ENCODE data around the gene SULT1E1. TPM values are rescaled to one million over a fixed set of nuclear protein-coding genes. Genes with fewer than 3 reads are reported as not detected.

The SULT1E1 gene
- total RNA-seq, 1 donor from 2014 or later: 1.4 TPM

GRCh38 chr4:69894186-69894585 lies 34.2 kb upstream of the SULT1E1 start:
- no peaks in the 10 kb centered on the region for H3K36me3 Mint-ChIP-seq (ENCODE audit: low read depth)
- no peaks in the 10 kb centered on the region for H3K9me3 Mint-ChIP-seq (ENCODE audit: low read depth)
- no peaks in the 10 kb centered on the region for H3K4me1 Mint-ChIP-seq (ENCODE audit: low read depth)
- no peak for DNase-seq (ENCODE audit: low spot score)
- peaks cover 37% of the 10 kb centered on the region for H3K27me3 Mint-ChIP-seq (ENCODE audit: low read depth)
- H3K4me3 Mint-ChIP-seq (ENCODE audit: unreplicated experiment): no peak overlapping the region
- TF ChIP-seq CTCF (IDR thresholded peaks at IDR 0.05): no peak
- no peak overlapping the region for H3K27ac Mint-ChIP-seq (ENCODE audit: unreplicated experiment)

- Mint-ChIP-seq H3K36me3 (ENCODE audit: low read depth) (no peaks in the 10 kb centered on the region), H3K27ac (ENCODE audit: unreplicated experiment) (no peak overlapping the region)
- DNase-seq (ENCODE audit: low spot score): no peak
These were observed 28.4 kb upstream of the SULT1E1 start for GRCh38 chr4:69888336-69888735.

DNA sequence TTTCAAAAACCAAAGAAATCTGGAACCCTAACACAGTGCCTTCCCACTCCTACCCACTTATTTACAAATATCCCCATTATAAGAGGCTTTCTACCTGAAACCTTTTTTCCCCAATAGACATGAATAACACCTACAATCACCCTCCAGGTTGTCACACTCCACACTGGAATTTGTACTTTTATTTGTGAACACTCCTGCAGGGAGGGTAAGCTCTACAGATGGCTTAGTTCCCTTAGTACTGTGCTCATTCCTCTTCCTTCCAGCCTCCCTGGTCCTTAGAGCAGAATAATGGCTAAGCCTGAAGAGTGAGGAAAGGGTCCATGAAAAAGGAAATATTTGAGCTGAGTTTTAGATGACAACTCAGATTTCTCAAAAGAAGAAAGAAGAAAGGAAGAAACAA lies 22.2 kb upstream of the SULT1E1 start:
- DNase-seq (ENCODE audit: low spot score): no peak
- Mint-ChIP-seq H3K4me1 (ENCODE audit: low read depth) (no peaks in the 10 kb centered on the region), H3K36me3 (ENCODE audit: low read depth) (no peaks in the 10 kb centered on the region), H3K9me3 (ENCODE audit: low read depth) (no peaks in the 10 kb centered on the region), H3K27ac (ENCODE audit: unreplicated experiment) (no peak overlapping the region), H3K4me3 (ENCODE audit: unreplicated experiment) (no peak overlapping the region), H3K27me3 (ENCODE audit: low read depth) (peaks cover 12% of the 10 kb centered on the region)
- TF ChIP-seq CTCF (IDR thresholded peaks at IDR 0.05): no peak

More at GRCh38 chr4:69888336-69888735, 28.4 kb upstream of the SULT1E1 start:
- no peaks in the 10 kb centered on the region for H3K9me3 Mint-ChIP-seq (ENCODE audit: low read depth)
- no peak overlapping the region for H3K4me3 Mint-ChIP-seq (ENCODE audit: unreplicated experiment)
- H3K4me1 Mint-ChIP-seq (ENCODE audit: low read depth): no peaks in the 10 kb centered on the region
- no peak for TF ChIP-seq CTCF (IDR thresholded peaks at IDR 0.05)
- peaks cover 12% of the 10 kb centered on the region for H3K27me3 Mint-ChIP-seq (ENCODE audit: low read depth)

GRCh38 chr4:69881173-69881773 lies 21.3 kb upstream of the SULT1E1 start:
- H3K27me3 Mint-ChIP-seq (ENCODE audit: low read depth): peaks cover 12% of the 10 kb centered on the region
- H3K9me3 Mint-ChIP-seq (ENCODE audit: low read depth): no peaks in the 10 kb centered on the region
- no peak for DNase-seq (ENCODE audit: low spot score)
- no peak overlapping the region for H3K27ac Mint-ChIP-seq (ENCODE audit: unreplicated experiment)
- no peak overlapping the region for H3K4me3 Mint-ChIP-seq (ENCODE audit: unreplicated experiment)
- no peaks in the 10 kb centered on the region for H3K4me1 Mint-ChIP-seq (ENCODE audit: low read depth)
- no peaks in the 10 kb centered on the region for H3K36me3 Mint-ChIP-seq (ENCODE audit: low read depth)
- TF ChIP-seq CTCF (IDR thresholded peaks at IDR 0.05): peak; percentile 94

- no peak for TF ChIP-seq CTCF (IDR thresholded peaks at IDR 0.05)
- Mint-ChIP-seq H3K9me3 (ENCODE audit: low read depth) (no peaks in the 10 kb centered on the region), H3K4me3 (ENCODE audit: unreplicated experiment) (no peak overlapping the region), H3K27me3 (ENCODE audit: low read depth) (peaks cover 14% of the 10 kb centered on the region), H3K4me1 (ENCODE audit: low read depth) (no peaks in the 10 kb centered on the region), H3K36me3 (ENCODE audit: low read depth) (no peaks in the 10 kb centered on the region), H3K27ac (ENCODE audit: unreplicated experiment) (no peak overlapping the region)
- no peak for DNase-seq (ENCODE audit: low spot score)
These were observed 18.3 kb upstream of the SULT1E1 start for GRCh38 chr4:69878250-69878649.

Measured in chondrocyte (in vitro differentiated cells).